LHCN-M2 (cell line): Measurements from ENCODE around the gene SMARCD2. TPM values are rescaled to one million over a fixed set of nuclear protein-coding genes. Genes with fewer than 3 reads are reported as not detected.
"Not testable (repeated sequence)": the region's sequence is repeated elsewhere in the genome, so short reads cannot be mapped to it uniquely, and the experiment has no call there.

Experiments
- DNase-seq: peaks from one replicate; pipeline ENCODE4 v3.0.0-alpha.2; 2012; ENCODE audit warnings: low read depth
- polyA plus RNA-seq: library from polyadenylated mRNA; unstranded; fragments of >200 nt; gene quantifications from one replicate; pipeline ENCODE4 v1.2.1, GENCODE V29; 2012; ENCODE audit warnings: missing spikeins
- total RNA-seq: library from RNA; depleted of rRNA; stranded (reverse); fragments of >200 nt; gene quantifications from 2 replicates; pipeline ENCODE4 v1.2.3, GENCODE V29; 2014; rRNA removed

SMARCD2 gene
- 94.3 and 94.5 TPM in 2 replicates for total RNA-seq
- 41.4 TPM for polyA plus RNA-seq

GRCh38 chr17:63842540-63843386, at the start of gene SMARCD2:
Gene SMARCD2, minus strand, starts transcription at chr17:63842685. Its CDS starts 11 bp downstream, at chr17:63842674.
- peak; percentile 99 for DNase-seq

- DNase-seq, result peak; percentile 32
Observed at GRCh38 chr17:63889026-63889848, 46.8 kb upstream of the SMARCD2 start.

GRCh38 chr17:63885119-63885518, 42.6 kb upstream of the SMARCD2 start:
- DNase-seq, result not testable (repeated sequence)

- not testable (repeated sequence) for DNase-seq
Observed at GRCh38 chr17:63882626-63883126, 40.2 kb upstream of the SMARCD2 start.

GRCh38 chr17:63881935-63882601, 39.6 kb upstream of the SMARCD2 start, which contains the start of gene GH2:
Gene GH2, minus strand, starts transcription at chr17:63881944. Its CDS starts 143 bp downstream, at chr17:63881801.
- DNase-seq, result peak; percentile 22

- DNase-seq, result peak; percentile 4
Observed at GRCh38 chr17:63881337-63881736, 38.9 kb upstream of the SMARCD2 start.

GRCh38 chr17:63880706-63881105, 38.2 kb upstream of the SMARCD2 start:
- DNase-seq, result no peak

- not testable (repeated sequence) for DNase-seq
Observed at GRCh38 chr17:63878413-63878812, 35.9 kb upstream of the SMARCD2 start.

GRCh38 chr17:63874693-63875092, 32.2 kb upstream of the SMARCD2 start:
- DNase-seq, result not testable (repeated sequence)

GRCh38 chr17:63874061-63874626, 31.7 kb upstream of the SMARCD2 start:
- DNase-seq, result not testable (repeated sequence)

GRCh38 chr17:63873577-63873976, 31.1 kb upstream of the SMARCD2 start, which contains the start of gene CSH2:
Gene CSH2, minus strand, starts transcription at chr17:63873677. Its CDS starts 63 bp downstream, at chr17:63873614.
- not testable (repeated sequence) for DNase-seq

- DNase-seq, result not testable (repeated sequence)
Observed at GRCh38 chr17:63871646-63872365, 29.3 kb upstream of the SMARCD2 start.

GRCh38 chr17:63870292-63870665, 27.8 kb upstream of the SMARCD2 start:
- DNase-seq, result not testable (repeated sequence)

GRCh38 chr17:63869491-63870291, 27.2 kb upstream of the SMARCD2 start:
- DNase-seq, result peak; percentile 59

- DNase-seq, result not testable (repeated sequence)
Observed at GRCh38 chr17:63866625-63867024, 24.1 kb upstream of the SMARCD2 start.

GRCh38 chr17:63859257-63859656, 16.8 kb upstream of the SMARCD2 start:
- DNase-seq, result no peak

- DNase-seq, result not testable (repeated sequence)
Observed at GRCh38 chr17:63856425-63856824, 13.9 kb upstream of the SMARCD2 start.

GRCh38 chr17:63855185-63855584, 12.7 kb upstream of the SMARCD2 start:
- DNase-seq, result no peak

GRCh38 chr17:63854709-63855108, 12.2 kb upstream of the SMARCD2 start:
- no peak for DNase-seq
